GM12878 (cell line): ENCODE measurements around the gene SLX9.

Source experiments
- CTCF ChIP-seq, 3 experiments: IDR thresholded peaks in 2 of 3; conservative IDR thresholded peaks in 1 of 3; 2 replicates each; pipeline ENCODE4 v1.5.1; 2011; ENCODE audit warnings: low read depth in 3 of 3, low read length in 3 of 3, mild to moderate bottlenecking in 3 of 3, control low read depth in 2 of 3, moderate library complexity in 2 of 3, inconsistent platforms in 1 of 3, mixed read lengths in 1 of 3; ENCODE audit not compliant: control insufficient read depth in 2 of 3, insufficient read depth in 1 of 3; ENCODE audit errors: extremely low read depth in 1 of 3
- POLR2A ChIP-seq: IDR thresholded peaks from 2 replicates; pipeline ENCODE4 v1.6.1; 2011; ENCODE audit warnings: low read depth, mild to moderate bottlenecking, low read length
- POLR2AphosphoS5 ChIP-seq: IDR thresholded peaks from 2 replicates; pipeline ENCODE4 v1.6.1; 2011; ENCODE audit warnings: mild to moderate bottlenecking, low read length, inconsistent platforms
- ZNF384 ChIP-seq: IDR thresholded peaks from 2 replicates; pipeline ENCODE4 v1.6.1; 2012; ENCODE audit warnings: low read depth, mild to moderate bottlenecking, low read length, improper control_type of control experiment, borderline replicate concordance

GRCh38 chr21:44924606-44925377 is 15.0 kb upstream of the SLX9 start:
- TF ChIP-seq POLR2AphosphoS5 (no peak), ZNF384 (peak; percentile 38), CTCF (IDR thresholded peaks at IDR 0.05 in 2 of 3, conservative IDR thresholded peaks at IDR 0.05 in 1 of 3; ENCODE audit: control insufficient read depth in 2 of 3, extremely low read depth in 1 of 3, insufficient read depth in 1 of 3, low read depth in 3 of 3, low read length in 3 of 3) (no peak), POLR2A (no peak)
